H54 (cell line): ENCODE measurements around the gene ESYT3.
"Not testable (repeated sequence)": the region's sequence is repeated elsewhere in the genome, so short reads cannot be mapped to it uniquely, and the experiment has no call there.

Experiments used
- DNase-seq: peaks from one replicate; pipeline ENCODE4 v3.0.0; 2011; ENCODE audit warnings: low spot score, mixed read lengths; ENCODE audit not compliant: insufficient read length
- FAIRE-seq: peaks from 3 replicates; lab custom pipeline; 2011; peaks lifted over from hg19 to GRCh38; lab: Jason Lieb, UNC
- POLR2A ChIP-seq: IDR thresholded peaks from 2 replicates; pipeline ENCODE4 v1.6.1; 2011; ENCODE audit warnings: low read depth, mild to moderate bottlenecking, low read length

The ESYT3 gene

GRCh38 chr3:138443091-138443490, 8.7 kb downstream of the ESYT3 start:
- no peak for TF ChIP-seq POLR2A
- no peak for FAIRE-seq
- DNase-seq = no peak

- no peak for TF ChIP-seq POLR2A
- DNase-seq (no peak), FAIRE-seq (no peak)
Observed at GRCh38 chr3:138443521-138444503, 9.4 kb downstream of the ESYT3 start.

- FAIRE-seq (no peak), DNase-seq (no peak)
- TF ChIP-seq POLR2A = no peak
Observed at GRCh38 chr3:138445236-138445635, 10.8 kb downstream of the ESYT3 start.

GRCh38 chr3:138445654-138446053, 11.2 kb downstream of the ESYT3 start:
- FAIRE-seq (no peak), DNase-seq (no peak)
- no peak for TF ChIP-seq POLR2A

- DNase-seq (no peak), FAIRE-seq (no peak)
- TF ChIP-seq POLR2A = no peak
Observed at GRCh38 chr3:138448631-138449030, 14.2 kb downstream of the ESYT3 start.

- FAIRE-seq = no peak
- no peak for TF ChIP-seq POLR2A
- DNase-seq = no peak
Observed at GRCh38 chr3:138449490-138449889, 15.1 kb downstream of the ESYT3 start.

GRCh38 chr3:138450181-138450580, 15.8 kb downstream of the ESYT3 start:
- no peak for FAIRE-seq
- DNase-seq = no peak
- no peak for TF ChIP-seq POLR2A

- FAIRE-seq = no peak
- TF ChIP-seq POLR2A = no peak
- no peak for DNase-seq
Observed at GRCh38 chr3:138450704-138451424, 16.4 kb downstream of the ESYT3 start.

- FAIRE-seq = no peak
- no peak for TF ChIP-seq POLR2A
- DNase-seq = no peak
Observed at GRCh38 chr3:138451595-138452162, 17.3 kb downstream of the ESYT3 start.

- no peak for FAIRE-seq
- DNase-seq = no peak
- TF ChIP-seq POLR2A = no peak
Observed at GRCh38 chr3:138452436-138452835, 18.0 kb downstream of the ESYT3 start.

- FAIRE-seq, DNase-seq: not testable (repeated sequence)
Observed at GRCh38 chr3:138453940-138454339, 19.5 kb downstream of the ESYT3 start.

- no peak for TF ChIP-seq POLR2A
- DNase-seq = no peak
- no peak for FAIRE-seq
Observed at GRCh38 chr3:138455801-138456716, 21.6 kb downstream of the ESYT3 start.
